PC-9 (cell line): ENCODE data around the gene REEP5. TPM values are rescaled to one million over a fixed set of nuclear protein-coding genes. Genes with fewer than 3 reads are reported as not detected.

Experiments
- BruUV-seq: library from RNA; stranded (reverse); fragments of 400-500 nt; replicated peaks from 2 replicates; lab custom pipeline; 2021; lab: Mats Ljungman, UMichigan
- CTCF ChIA-PET: fragments of 300-600 bp; sonication (Branson Sonifier 250); formaldehyde crosslinking; loops from one replicate; lab custom pipeline; 2022; ENCODE audit warnings: antibody characterized with exemption; lab: Charles Lee
- POLR2A ChIA-PET: fragments of 300-600 bp; sonication (Branson Sonifier 250); formaldehyde crosslinking; loops from one replicate; lab custom pipeline; 2022; ENCODE audit warnings: antibody characterized with exemption; ENCODE audit not compliant: unreplicated experiment; lab: Charles Lee
- DNase-seq, 2 experiments: peaks; one replicate each; pipeline versions ENCODE4 v3.0.0 to v3.0.0-alpha.2; 2015 to 2022; ENCODE audit warnings: mixed read lengths in 1 of 2
- H2AFZ ChIP-seq: fragments of 200-600 bp; sonication (generic); 2 replicates; pipeline ENCODE4 v1.8.1; 2017; ENCODE audit warnings: antibody characterized with exemption
- H3F3A ChIP-seq: fragments of 200-600 bp; sonication (generic); 2 replicates; pipeline ENCODE4 v1.8.1; 2017; ENCODE audit warnings: antibody characterized with exemption, mild to moderate bottlenecking, low read depth; ENCODE audit not compliant: insufficient read depth
- H3K27ac ChIP-seq: fragments of 200-600 bp; sonication (generic); 2 replicates; pipeline ENCODE4 v1.6.1; 2016; ENCODE audit warnings: mixed run types
- H3K27me3 ChIP-seq: fragments of 200-600 bp; sonication (generic); 2 replicates; pipeline ENCODE4 v1.6.1; 2016; ENCODE audit warnings: low read depth, mixed run types; ENCODE audit not compliant: insufficient read depth
- H3K36me3 ChIP-seq: fragments of 200-600 bp; sonication (generic); 2 replicates; pipeline ENCODE4 v1.6.1; 2016; ENCODE audit warnings: low read depth, mixed run types
- H3K4me1 ChIP-seq: fragments of 200-600 bp; sonication (generic); replicated peaks from 2 replicates; pipeline ENCODE4 v1.6.1; 2016; ENCODE audit warnings: mixed run types; ENCODE audit not compliant: insufficient read depth
- H3K4me2 ChIP-seq: fragments of 200-600 bp; sonication (generic); 2 replicates; pipeline ENCODE4 v1.6.1; 2017; ENCODE audit warnings: mixed run types
- H3K4me3 ChIP-seq: fragments of 200-600 bp; sonication (generic); 2 replicates; pipeline ENCODE4 v1.6.1; 2016; ENCODE audit warnings: mixed run types
- H3K79me2 ChIP-seq: fragments of 200-600 bp; sonication (generic); 2 replicates; pipeline ENCODE4 v1.6.1; 2017; ENCODE audit warnings: low read depth, mixed run types
- H3K9me2 ChIP-seq: fragments of 200-600 bp; sonication (generic); 2 replicates; pipeline ENCODE4 v1.8.1; 2017; ENCODE audit warnings: mild to moderate bottlenecking; ENCODE audit not compliant: insufficient read depth
- H3K9me3 ChIP-seq: fragments of 200-600 bp; sonication (generic); 2 replicates; pipeline ENCODE4 v1.8.1; 2016; ENCODE audit warnings: low read depth; ENCODE audit not compliant: insufficient read depth
- H4K20me1 ChIP-seq: fragments of 200-600 bp; sonication (generic); 2 replicates; pipeline ENCODE4 v1.8.1; 2017; ENCODE audit not compliant: insufficient read depth
- EZH2 ChIP-seq: fragments of 200-600 bp; sonication (generic); IDR thresholded peaks from 2 replicates; pipeline ENCODE4 v1.8.0; 2017; ENCODE audit warnings: antibody characterized with exemption, low read depth
- intact Hi-C: fragments of 100-400 bp; cut with micrococcal nuclease; formaldehyde crosslinking; loops from one replicate; pipeline ENCODE4 v1.10.0; 2022; ENCODE audit not compliant: unreplicated experiment
- total RNA-seq: library from RNA; stranded (reverse); gene quantifications from 2 replicates; pipeline ENCODE4 v1.2.3, GENCODE V29; 2021
- TF ChIP-seq, protein P1 (sequence below): fragments of 200-600 bp; sonication (generic); conservative IDR thresholded peaks from 2 replicates; pipeline ENCODE4 v1.6.1; 2017; ENCODE audit warnings: mixed run types, antibody characterized with exemption, mild to moderate bottlenecking, moderate library complexity

REEP5 gene
- total RNA-seq, 1 experiment from 2014 or later = 45.2 TPM

DNA sequence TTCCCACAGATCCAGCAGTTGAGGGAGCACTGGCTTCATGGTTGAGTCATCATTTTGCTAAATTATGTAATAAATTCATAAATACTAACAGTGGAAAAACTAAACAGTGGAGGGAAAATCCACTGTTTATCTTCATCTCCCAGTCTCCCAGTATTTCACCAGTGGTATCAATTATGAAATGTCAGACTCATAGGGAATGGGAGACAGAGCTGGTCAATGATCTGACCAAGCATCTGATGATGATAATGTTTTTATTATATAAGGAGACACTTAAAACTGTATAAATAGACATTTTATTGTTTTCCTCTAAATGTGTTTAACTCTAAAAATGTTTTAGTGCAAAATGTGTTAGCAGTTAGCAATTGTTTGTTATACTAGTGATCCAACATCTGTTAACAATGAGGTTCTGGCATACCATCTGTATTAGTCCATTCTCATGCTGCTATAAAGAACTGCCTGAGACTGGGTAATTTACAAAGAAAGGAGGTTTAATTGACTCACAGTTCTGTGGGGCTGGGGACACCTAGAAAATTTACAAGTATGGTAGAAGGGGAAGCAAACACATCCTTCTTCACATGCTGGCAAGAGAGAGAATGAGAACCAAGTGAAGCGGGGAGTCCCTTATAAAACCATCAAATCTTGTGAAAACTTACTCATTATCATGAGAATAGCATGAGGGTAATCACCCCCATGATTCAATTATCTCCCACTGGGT lies 11.8 kb upstream of the REEP5 start:
- intact Hi-C loops = no loop called here
- no peaks in the 10 kb centered on the region for H3K79me2 ChIP-seq
- TF ChIP-seq, protein P1, sequence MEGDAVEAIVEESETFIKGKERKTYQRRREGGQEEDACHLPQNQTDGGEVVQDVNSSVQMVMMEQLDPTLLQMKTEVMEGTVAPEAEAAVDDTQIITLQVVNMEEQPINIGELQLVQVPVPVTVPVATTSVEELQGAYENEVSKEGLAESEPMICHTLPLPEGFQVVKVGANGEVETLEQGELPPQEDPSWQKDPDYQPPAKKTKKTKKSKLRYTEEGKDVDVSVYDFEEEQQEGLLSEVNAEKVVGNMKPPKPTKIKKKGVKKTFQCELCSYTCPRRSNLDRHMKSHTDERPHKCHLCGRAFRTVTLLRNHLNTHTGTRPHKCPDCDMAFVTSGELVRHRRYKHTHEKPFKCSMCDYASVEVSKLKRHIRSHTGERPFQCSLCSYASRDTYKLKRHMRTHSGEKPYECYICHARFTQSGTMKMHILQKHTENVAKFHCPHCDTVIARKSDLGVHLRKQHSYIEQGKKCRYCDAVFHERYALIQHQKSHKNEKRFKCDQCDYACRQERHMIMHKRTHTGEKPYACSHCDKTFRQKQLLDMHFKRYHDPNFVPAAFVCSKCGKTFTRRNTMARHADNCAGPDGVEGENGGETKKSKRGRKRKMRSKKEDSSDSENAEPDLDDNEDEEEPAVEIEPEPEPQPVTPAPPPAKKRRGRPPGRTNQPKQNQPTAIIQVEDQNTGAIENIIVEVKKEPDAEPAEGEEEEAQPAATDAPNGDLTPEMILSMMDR = no peak
- TF ChIP-seq EZH2 = no peak
- H2AFZ ChIP-seq = no peak overlapping the region
- BruUV-seq = no TSS peak
- no peaks in the 10 kb centered on the region for H3F3A ChIP-seq
- H3K4me3 ChIP-seq = no peak overlapping the region
- no peaks in the 10 kb centered on the region for H3K36me3 ChIP-seq
- no peaks in the 10 kb centered on the region for H3K27me3 ChIP-seq
- no peaks in the 10 kb centered on the region for H4K20me1 ChIP-seq
- no peak overlapping the region for H3K27ac ChIP-seq
- CTCF ChIA-PET = no interaction called here
- H3K4me2 ChIP-seq = no peak overlapping the region
- no peaks in the 10 kb centered on the region for H3K9me2 ChIP-seq
- POLR2A ChIA-PET = no interaction called here
- H3K9me3 ChIP-seq = no peaks in the 10 kb centered on the region
- H3K4me1 ChIP-seq = 0 out of 2 replicates have a peak, but pooled peaks cover 5% of the 10 kb centered on the region
- no peak for DNase-seq

DNA sequence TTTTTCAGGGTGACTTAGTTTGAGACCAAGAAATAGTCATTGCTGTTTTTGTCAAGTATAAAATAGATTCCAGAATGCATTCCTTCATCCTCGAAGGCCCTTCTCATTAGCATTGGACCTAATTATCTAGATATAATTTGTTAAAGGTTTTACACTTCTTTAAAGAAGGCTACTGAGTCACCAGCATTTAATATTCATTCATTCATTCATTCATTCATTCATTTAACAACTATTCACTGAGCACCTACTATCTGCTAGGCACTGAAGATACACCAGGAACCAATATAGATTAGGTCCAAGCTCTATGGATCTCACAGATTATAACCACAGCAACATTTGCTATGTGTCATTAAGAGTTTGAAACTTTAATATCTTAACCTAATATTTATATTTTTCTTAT lies 11.1 kb upstream of the REEP5 start:
- H3F3A ChIP-seq = no peaks in the 10 kb centered on the region
- no peaks in the 10 kb centered on the region for H3K36me3 ChIP-seq
- H3K27me3 ChIP-seq = no peaks in the 10 kb centered on the region
- H3K9me3 ChIP-seq = no peaks in the 10 kb centered on the region
- H3K4me1 ChIP-seq = 0 out of 2 replicates have a peak, but pooled peaks cover 5% of the 10 kb centered on the region
- BruUV-seq = no TSS peak
- no peaks in the 10 kb centered on the region for H3K9me2 ChIP-seq
- TF ChIP-seq, protein P1 = no peak
- no peak for TF ChIP-seq EZH2
- no peak overlapping the region for H3K4me2 ChIP-seq
- H3K4me3 ChIP-seq = no peak overlapping the region
- H3K79me2 ChIP-seq = no peaks in the 10 kb centered on the region
- no peaks in the 10 kb centered on the region for H4K20me1 ChIP-seq
- POLR2A ChIA-PET = no interaction called here
- CTCF ChIA-PET = no interaction called here
- no peak for DNase-seq
- no peak overlapping the region for H2AFZ ChIP-seq
- no peak overlapping the region for H3K27ac ChIP-seq
- intact Hi-C loops = no loop called here

GRCh38 chr5:112931473-112931872 lies 9.4 kb upstream of the REEP5 start:
- intact Hi-C loops = no loop called here
- Histone ChIP-seq H3K36me3 (no peaks in the 10 kb centered on the region), H3K27ac (no peak overlapping the region), H3K4me3 (no peak overlapping the region), H3K27me3 (no peaks in the 10 kb centered on the region), H3K79me2 (no peaks in the 10 kb centered on the region), H3K9me2 (no peaks in the 10 kb centered on the region), H4K20me1 (no peaks in the 10 kb centered on the region), H2AFZ (no peak overlapping the region), H3K9me3 (no peaks in the 10 kb centered on the region), H3F3A (peaks cover 3% of the 10 kb centered on the region; the same call in 1 of the 2 replicates), H3K4me1 (0 out of 2 replicates have a peak, but pooled peaks cover 5% of the 10 kb centered on the region), H3K4me2 (no peak overlapping the region)
- TF ChIP-seq, protein P1 = no peak
- TF ChIP-seq EZH2 = no peak
- ChIA-PET CTCF (no interaction called here), POLR2A (no interaction called here)
- DNase-seq = no peak
- BruUV-seq = no TSS peak
